LNCAP (cell line): ENCODE results near the gene NEDD4L.

Experiments
- TF ChIP-seq, protein P1 (sequence below): fragments of 450-650 bp; IDR thresholded peaks from 2 replicates; pipeline ENCODE4 v1.5.1; 2017; ENCODE audit warnings: mild to moderate bottlenecking

NEDD4L gene

DNA sequence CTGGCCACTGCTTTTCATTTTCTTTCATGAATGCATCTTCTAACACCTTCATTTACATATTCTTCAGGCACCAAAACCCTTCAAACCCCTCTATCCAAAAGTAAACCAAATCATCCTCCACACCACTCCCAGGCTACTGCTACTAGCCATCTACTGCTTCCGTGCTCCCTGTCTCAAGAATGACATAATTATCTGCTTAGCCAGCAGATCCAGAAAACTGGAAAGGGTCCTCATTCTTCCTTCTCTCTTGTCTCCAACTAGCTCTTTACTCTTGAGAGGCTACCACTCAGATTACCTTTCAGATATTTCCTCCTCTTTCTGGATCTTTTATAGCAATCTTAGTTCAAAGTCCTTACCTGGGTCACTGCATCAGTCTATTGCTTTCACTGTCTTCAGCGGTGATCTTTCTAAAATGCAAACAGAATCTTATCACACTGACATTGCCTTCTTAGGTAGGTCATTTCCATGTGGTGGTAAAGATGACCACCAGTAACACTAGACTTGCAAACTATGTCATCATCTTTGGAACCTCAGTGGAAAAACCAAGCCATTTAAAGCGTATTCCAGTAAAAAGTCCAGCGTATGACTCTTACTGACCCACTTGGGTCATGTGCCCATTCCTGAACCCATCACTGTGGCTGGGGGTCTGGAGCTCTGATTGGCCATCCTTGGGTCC lies 15.8 kb upstream of the NEDD4L start:
- TF ChIP-seq, protein P1, sequence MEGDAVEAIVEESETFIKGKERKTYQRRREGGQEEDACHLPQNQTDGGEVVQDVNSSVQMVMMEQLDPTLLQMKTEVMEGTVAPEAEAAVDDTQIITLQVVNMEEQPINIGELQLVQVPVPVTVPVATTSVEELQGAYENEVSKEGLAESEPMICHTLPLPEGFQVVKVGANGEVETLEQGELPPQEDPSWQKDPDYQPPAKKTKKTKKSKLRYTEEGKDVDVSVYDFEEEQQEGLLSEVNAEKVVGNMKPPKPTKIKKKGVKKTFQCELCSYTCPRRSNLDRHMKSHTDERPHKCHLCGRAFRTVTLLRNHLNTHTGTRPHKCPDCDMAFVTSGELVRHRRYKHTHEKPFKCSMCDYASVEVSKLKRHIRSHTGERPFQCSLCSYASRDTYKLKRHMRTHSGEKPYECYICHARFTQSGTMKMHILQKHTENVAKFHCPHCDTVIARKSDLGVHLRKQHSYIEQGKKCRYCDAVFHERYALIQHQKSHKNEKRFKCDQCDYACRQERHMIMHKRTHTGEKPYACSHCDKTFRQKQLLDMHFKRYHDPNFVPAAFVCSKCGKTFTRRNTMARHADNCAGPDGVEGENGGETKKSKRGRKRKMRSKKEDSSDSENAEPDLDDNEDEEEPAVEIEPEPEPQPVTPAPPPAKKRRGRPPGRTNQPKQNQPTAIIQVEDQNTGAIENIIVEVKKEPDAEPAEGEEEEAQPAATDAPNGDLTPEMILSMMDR, result no peak

DNA sequence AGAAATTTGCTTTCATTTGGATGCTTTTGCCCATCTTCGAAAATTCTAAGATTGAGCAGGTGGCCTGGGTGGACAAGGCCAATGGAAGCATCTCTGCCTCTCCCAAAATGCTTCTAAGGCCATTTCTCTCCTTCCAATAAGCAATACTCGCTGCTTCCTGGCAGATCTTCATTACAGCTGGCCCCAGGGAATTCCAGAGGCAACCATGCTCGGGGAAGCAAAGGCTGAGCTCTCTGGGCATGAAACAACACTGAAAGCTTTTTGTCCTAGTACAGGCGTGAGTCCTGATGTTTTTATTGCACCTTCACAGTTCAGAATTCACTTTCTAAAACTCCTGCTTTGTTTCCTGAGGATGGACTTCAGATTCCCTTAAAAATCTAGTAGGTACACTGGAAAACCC lies 11.8 kb upstream of the NEDD4L start:
- TF ChIP-seq, protein P1, result no peak

DNA sequence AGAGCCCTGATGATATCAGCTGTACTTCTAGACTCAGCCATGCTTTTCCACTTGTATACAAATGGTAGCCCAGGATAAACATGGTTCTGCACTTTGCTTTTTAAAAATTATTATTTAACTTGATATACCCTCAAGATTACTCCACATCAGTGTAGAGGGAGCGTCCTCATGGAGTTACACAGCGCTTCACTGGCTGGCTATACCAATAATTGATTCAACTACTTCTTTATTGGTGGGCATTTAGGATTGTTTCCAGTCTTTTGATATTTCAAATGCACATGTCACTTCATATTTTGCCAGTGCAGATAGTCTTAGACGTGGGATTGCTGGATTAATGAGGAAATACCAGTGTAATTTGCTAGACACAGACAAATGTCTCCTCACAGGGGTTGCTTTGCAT lies 10.8 kb upstream of the NEDD4L start:
- TF ChIP-seq, protein P1, result no peak

DNA sequence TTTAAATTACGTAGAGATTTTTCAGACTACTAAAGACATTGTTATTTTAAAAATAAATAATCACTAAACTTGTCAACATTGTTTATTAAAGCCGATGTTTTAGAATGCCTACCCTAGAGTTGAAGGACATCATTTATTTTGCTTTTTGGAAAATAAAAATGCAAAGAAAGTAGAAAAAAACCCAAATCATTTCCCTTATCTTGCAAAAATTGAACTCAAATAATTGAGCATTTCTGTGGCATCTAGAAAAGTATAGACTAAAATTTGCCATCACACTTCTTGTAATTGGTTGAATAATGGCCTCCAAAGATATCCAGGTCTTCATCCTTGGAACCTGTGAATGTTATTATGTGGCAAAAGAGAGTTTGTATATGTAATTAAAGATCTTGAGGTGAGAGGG lies 9.7 kb upstream of the NEDD4L start:
- TF ChIP-seq, protein P1, result no peak

DNA sequence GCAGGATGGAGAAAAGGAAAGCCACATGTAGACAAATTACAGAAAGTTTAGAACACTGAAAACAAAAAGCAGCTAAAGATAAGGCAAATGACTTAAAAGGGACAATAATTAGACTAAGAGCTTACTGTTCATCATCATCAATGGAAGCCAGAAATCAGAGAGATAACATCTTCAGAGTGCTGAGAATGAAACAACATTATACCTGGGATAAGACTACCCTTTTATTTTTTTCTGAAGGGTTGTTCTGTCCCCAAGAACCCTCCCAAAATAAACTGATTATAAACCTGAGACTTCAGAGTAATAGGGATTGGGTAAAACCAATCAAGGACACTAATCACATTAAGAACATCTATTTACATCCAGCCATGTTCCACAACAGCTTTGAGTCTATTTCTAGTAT lies 6.9 kb upstream of the NEDD4L start:
- TF ChIP-seq, protein P1, result no peak

DNA sequence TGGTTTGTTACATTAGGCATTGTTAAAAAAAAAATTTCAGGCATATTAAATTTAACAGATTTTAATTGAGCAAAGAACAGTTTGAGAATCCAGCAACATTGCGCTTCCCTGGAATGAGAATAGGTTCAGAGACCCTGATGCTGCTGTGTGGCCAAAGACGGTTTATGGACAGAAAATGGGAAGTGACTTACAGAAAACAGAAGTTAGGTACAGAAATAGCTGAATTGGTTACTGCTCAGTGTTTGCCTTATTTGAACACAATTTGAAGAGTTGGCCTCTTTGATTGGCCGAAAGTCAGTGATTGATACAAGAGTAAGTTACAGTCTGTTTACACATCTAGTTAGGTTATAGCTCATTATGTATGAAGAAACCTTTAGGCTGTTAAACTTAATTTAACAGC lies 6.0 kb upstream of the NEDD4L start:
- TF ChIP-seq, protein P1, result no peak

DNA sequence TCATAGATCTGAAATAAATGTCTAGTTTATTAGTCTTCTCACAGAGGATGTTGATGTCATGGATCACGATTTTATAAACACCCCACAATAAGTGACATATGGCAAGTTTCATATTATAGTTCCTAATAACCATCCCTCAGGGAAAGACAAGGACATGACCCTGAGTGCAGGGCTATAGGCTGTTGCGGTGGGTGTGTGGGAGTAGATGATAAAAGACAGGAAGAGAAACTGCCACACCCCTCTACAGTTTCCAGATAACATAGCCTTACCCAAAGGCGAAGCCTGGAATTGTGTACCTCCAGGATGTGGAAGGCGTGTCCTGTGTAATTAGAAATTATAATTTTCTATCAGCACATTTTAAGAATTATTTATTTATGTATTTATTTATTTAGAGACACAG lies 2.4 kb upstream of the NEDD4L start:
- TF ChIP-seq, protein P1, result no peak
